Bronchial epithelial cell (primary cell): ENCODE results near the gene ZC3H4. TPM values are rescaled to one million over a fixed set of nuclear protein-coding genes. Genes with fewer than 3 reads are reported as not detected.
"Not testable (repeated sequence)": the region's sequence is repeated elsewhere in the genome, so short reads cannot be mapped to it uniquely, and the experiment has no call there.

Source experiments
- DNase-seq: peaks from one replicate; pipeline ENCODE4 v3.0.0-alpha.2; 2010; ENCODE audit warnings: low read depth
- FAIRE-seq: peaks from 2 replicates; lab custom pipeline; 2011; peaks lifted over from hg19 to GRCh38; lab: Jason Lieb, UNC
- H3K27me3 ChIP-seq: 2 replicates; pipeline ENCODE4 v1.5.1; 2011; ENCODE audit warnings: low read length; ENCODE audit not compliant: control insufficient read depth, insufficient read depth
- H3K36me3 ChIP-seq: 2 replicates; pipeline ENCODE4 v1.5.1; 2011; ENCODE audit warnings: low read length; ENCODE audit not compliant: control insufficient read depth, insufficient read depth
- H3K4me3 ChIP-seq: 2 replicates; pipeline ENCODE4 v1.5.1; 2011; ENCODE audit warnings: mild to moderate bottlenecking, low read depth, low read length, control low read depth
- CTCF ChIP-seq: IDR thresholded peaks from 2 replicates; pipeline ENCODE4 v1.5.1; 2011; ENCODE audit warnings: mild to moderate bottlenecking, moderate library complexity, low read length, control low read depth, inconsistent platforms; ENCODE audit not compliant: insufficient read depth, severe bottlenecking
- total RNA-seq: library from RNA; depleted of rRNA; stranded (reverse); fragments of >200 nt; gene quantifications from 2 replicates; pipeline ENCODE4 v1.2.1, GENCODE V29; 2014

Gene ZC3H4
- total RNA-seq, 1 donor from 2014 or later, result 2.6 TPM

- no peak for TF ChIP-seq CTCF
- H3K4me3 ChIP-seq, result no peak overlapping the region
- FAIRE-seq, result no peak
- DNase-seq, result no peak
- no peaks in the 10 kb centered on the region for H3K27me3 ChIP-seq
- H3K36me3 ChIP-seq, result no peaks in the 10 kb centered on the region
Measured at GRCh38 chr19:47058621-47059022, 55.0 kb downstream of the ZC3H4 start.

- FAIRE-seq (no peak), DNase-seq (peak; percentile 49)
- Histone ChIP-seq H3K27me3 (no peaks in the 10 kb centered on the region), H3K36me3 (no peaks in the 10 kb centered on the region), H3K4me3 (no peak overlapping the region)
- no peak for TF ChIP-seq CTCF
Measured at GRCh38 chr19:47057328-47057727, 56.2 kb downstream of the ZC3H4 start.

- Histone ChIP-seq H3K4me3 (no peak overlapping the region), H3K27me3 (no peaks in the 10 kb centered on the region), H3K36me3 (no peaks in the 10 kb centered on the region)
- DNase-seq (no peak), FAIRE-seq (no peak)
- no peak for TF ChIP-seq CTCF
Measured at GRCh38 chr19:47056411-47056810, 57.2 kb downstream of the ZC3H4 start.

- DNase-seq, H3K27me3 ChIP-seq, H3K36me3 ChIP-seq, FAIRE-seq, H3K4me3 ChIP-seq: not testable (repeated sequence)
Measured at GRCh38 chr19:47050562-47050961, 63.0 kb downstream of the ZC3H4 start.

- TF ChIP-seq CTCF, result no peak
Measured at GRCh38 chr19:47049307-47049700, 64.3 kb downstream of the ZC3H4 start.

GRCh38 chr19:47047763-47048405 lies 65.7 kb downstream of the ZC3H4 start:
- H3K4me3 ChIP-seq, result peak overlapping the region; percentile 65
- H3K27me3 ChIP-seq, result no peaks in the 10 kb centered on the region
- no peaks in the 10 kb centered on the region for H3K36me3 ChIP-seq
- FAIRE-seq (no peak), DNase-seq (peak; percentile 74)
- TF ChIP-seq CTCF, result no peak

More at GRCh38 chr19:47049307-47049700, 64.3 kb downstream of the ZC3H4 start:
- no peak overlapping the region for H3K4me3 ChIP-seq
- DNase-seq, result peak; percentile 12
- H3K36me3 ChIP-seq, result no peaks in the 10 kb centered on the region
- no peaks in the 10 kb centered on the region for H3K27me3 ChIP-seq
- FAIRE-seq, result no peak
